Measurements from ENCODE around the gene ANKRD11. TPM values are rescaled to one million over a fixed set of nuclear protein-coding genes. Genes with fewer than 3 reads are reported as not detected.

The ANKRD11 gene
- total and polyA plus RNA-seq, 7 experiments from 2014 or later: 8.7 to 254 (median 239) TPM

GRCh38 chr16:89317101-89317671 is 173.2 kb downstream of the ANKRD11 start:
- Mint-ChIP-seq H3K4me3 (peak overlapping the region; percentile 77 to 91 (median 88)), H3K27ac (peak overlapping the region; percentile 79 to 99 (median 97)), H3K36me3 (peaks cover 0 to 23% (median 0%) of the 10 kb centered on the region in 5 donors), H3K27me3 (no peaks in the 10 kb centered on the region), H3K9me3 (no peaks in the 10 kb centered on the region), H3K4me1 (peaks cover 85 to 97% (median 90%) of the 10 kb centered on the region in 7 donors)
- DNase-seq (no peak), ATAC-seq (no peak)
- peaks cover 0 to 12% (median 0%) of the 10 kb centered on the region in 3 experiments for H3K36me3 ChIP-seq (ENCODE audit: control insufficient read depth in 2 of 3, insufficient read depth in 3 of 3, low read length in 3 of 3)
- H3K4me1 ChIP-seq (ENCODE audit: control insufficient read depth in 2 of 2, insufficient read depth in 2 of 2, low read length in 2 of 2): peaks cover 85 to 93% of the 10 kb centered on the region in 2 donors
- ChIA-PET POLR2A (interaction anchor here (0.9 to 3.0 kb wide), 4 partner anchors 9 to 244 kb away, joined by 3 to 7 read pairs (median 6); partner anchors contain the start of gene ZNF778), CTCF (interaction anchor here (1.0 kb wide), 1 partner anchor 241 kb away, joined by 3 read pairs; no protein-coding TSS in a partner anchor)
- intact Hi-C loops (cut with micrococcal nuclease): loop anchor here (2.0 to 5.0 kb wide), 6 partner anchors 44 to 555 kb away; partner anchors contain the start of genes ANKRD11 (in 1 of the 2), RPL13 (in 1 of the 2) and TCF25 (in 1 of the 2)
- H3K9me3 ChIP-seq (ENCODE audit: control insufficient read depth in 2 of 3, low read length in 3 of 3): no peaks in the 10 kb centered on the region
- peak overlapping the region; percentile 72 for H3K27ac ChIP-seq (ENCODE audit: low read depth, low read length)
- peak overlapping the region; percentile 5 for H3K4me3 ChIP-seq (ENCODE audit: low read length)
- no peaks in the 10 kb centered on the region for H3K27me3 ChIP-seq (ENCODE audit: control insufficient read depth in 2 of 2, insufficient read depth in 2 of 2, low read length in 2 of 2)

GRCh38 chr16:89316701-89317100 is 173.7 kb downstream of the ANKRD11 start:
- DNase-seq (no peak), ATAC-seq (no peak)
- no peaks in the 10 kb centered on the region for H3K27me3 Mint-ChIP-seq
- intact Hi-C loops (cut with micrococcal nuclease): loop anchor here (1.0 to 5.0 kb wide), 9 partner anchors 14 to 556 kb away; partner anchors contain the start of genes ANKRD11 (in 1 of the 2), RPL13 (in 1 of the 2) and TCF25 (in 1 of the 2)
- POLR2A ChIA-PET: interaction anchor here (0.7 to 3.0 kb wide), 8 partner anchors 9 to 445 kb away, joined by 3 to 14 read pairs (median 4); partner anchors contain the start of genes ANKRD11 and ZNF778
- peaks cover 81 to 88% of the 10 kb centered on the region in 2 donors for H3K4me1 ChIP-seq (ENCODE audit: control insufficient read depth in 2 of 2, insufficient read depth in 2 of 2, low read length in 2 of 2)
- no peaks in the 10 kb centered on the region for H3K9me3 Mint-ChIP-seq
- H3K27ac Mint-ChIP-seq: peak overlapping the region; percentile 89 to 99 (median 97)
- no peaks in the 10 kb centered on the region for H3K27me3 ChIP-seq (ENCODE audit: control insufficient read depth in 2 of 2, insufficient read depth in 2 of 2, low read length in 2 of 2)
- peak overlapping the region; percentile 72 for H3K27ac ChIP-seq (ENCODE audit: low read depth, low read length)
- H3K4me3 Mint-ChIP-seq: peak overlapping the region; percentile 77 to 91 (median 88)
- H3K9me3 ChIP-seq (ENCODE audit: control insufficient read depth in 2 of 3, low read length in 3 of 3): no peaks in the 10 kb centered on the region
- peaks cover 0 to 19% (median 0%) of the 10 kb centered on the region in 5 donors for H3K36me3 Mint-ChIP-seq
- peak overlapping the region; percentile 5 for H3K4me3 ChIP-seq (ENCODE audit: low read length)
- H3K36me3 ChIP-seq (ENCODE audit: control insufficient read depth in 2 of 3, insufficient read depth in 3 of 3, low read length in 3 of 3): peaks cover 0 to 13% (median 0%) of the 10 kb centered on the region in 3 experiments
- H3K4me1 Mint-ChIP-seq: peaks cover 80 to 97% (median 85%) of the 10 kb centered on the region in 7 donors
- CTCF ChIA-PET: interaction anchor here (0.6 to 1.7 kb wide), 3 partner anchors 16 to 241 kb away, joined by 3 to 7 read pairs (median 3); no protein-coding TSS in a partner anchor

- Histone ChIP-seq H3K9me3 (ENCODE audit: control insufficient read depth in 2 of 3, low read length in 3 of 3) (no peaks in the 10 kb centered on the region), H3K4me3 (ENCODE audit: low read length) (peak overlapping the region; percentile 48), H3K4me1 (ENCODE audit: control insufficient read depth in 2 of 2, insufficient read depth in 2 of 2, low read length in 2 of 2) (peaks cover 76 to 82% of the 10 kb centered on the region in 2 donors), H3K36me3 (ENCODE audit: control insufficient read depth in 2 of 3, insufficient read depth in 3 of 3, low read length in 3 of 3) (peaks cover 0 to 13% (median 0%) of the 10 kb centered on the region in 3 experiments), H3K27ac (ENCODE audit: low read depth, low read length) (peak overlapping the region; percentile 72), H3K27me3 (ENCODE audit: control insufficient read depth in 2 of 2, insufficient read depth in 2 of 2, low read length in 2 of 2) (no peaks in the 10 kb centered on the region)
- peaks cover 0 to 22% (median 4%) of the 10 kb centered on the region in 5 donors for H3K36me3 Mint-ChIP-seq
- intact Hi-C loops (cut with micrococcal nuclease): loop anchor here (1.0 to 5.0 kb wide), 11 partner anchors 14 to 556 kb away; partner anchors contain the start of genes ANKRD11 (in 1 of the 2), RPL13 (in 1 of the 2), SPG7 (in 1 of the 2) and TCF25 (in 1 of the 2)
- H3K27me3 Mint-ChIP-seq: no peaks in the 10 kb centered on the region
- H3K9me3 Mint-ChIP-seq: no peaks in the 10 kb centered on the region
- peak overlapping the region; percentile 89 to 99 (median 97) for H3K27ac Mint-ChIP-seq
- POLR2A ChIA-PET: interaction anchor here (0.7 to 4.4 kb wide), 14 partner anchors 8 to 446 kb away, joined by 3 to 34 read pairs (median 6); partner anchors contain the start of genes ANKRD11, SPG7 and ZNF778
- H3K4me1 Mint-ChIP-seq: peaks cover 80 to 98% (median 84%) of the 10 kb centered on the region in 7 donors
- CTCF ChIA-PET: interaction anchor here (0.6 to 1.7 kb wide), 7 partner anchors 14 to 242 kb away, joined by 3 to 7 read pairs (median 4); partner anchors contain the start of gene SPG7
- peak; percentile 41 to 85 (median 75) for DNase-seq
- ATAC-seq: peak; percentile 91
- H3K4me3 Mint-ChIP-seq: peak overlapping the region; percentile 77 to 91 (median 88)
Observed at GRCh38 chr16:89315791-89316581, 174.4 kb downstream of the ANKRD11 start.

GRCh38 chr16:89315271-89315670 is 175.1 kb downstream of the ANKRD11 start:
- Histone ChIP-seq H3K27me3 (ENCODE audit: control insufficient read depth in 2 of 2, insufficient read depth in 2 of 2, low read length in 2 of 2) (no peaks in the 10 kb centered on the region), H3K27ac (ENCODE audit: low read depth, low read length) (peak overlapping the region; percentile 72), H3K4me3 (ENCODE audit: low read length) (peak overlapping the region; percentile 48), H3K36me3 (ENCODE audit: control insufficient read depth in 2 of 3, insufficient read depth in 3 of 3, low read length in 3 of 3) (peaks cover 0 to 13% (median 0%) of the 10 kb centered on the region in 3 experiments), H3K4me1 (ENCODE audit: control insufficient read depth in 2 of 2, insufficient read depth in 2 of 2, low read length in 2 of 2) (peaks cover 71 to 75% of the 10 kb centered on the region in 2 donors), H3K9me3 (ENCODE audit: control insufficient read depth in 2 of 3, low read length in 3 of 3) (no peaks in the 10 kb centered on the region)
- no peak for DNase-seq
- no peaks in the 10 kb centered on the region for H3K27me3 Mint-ChIP-seq
- ATAC-seq: no peak
- H3K36me3 Mint-ChIP-seq: peaks cover 0 to 22% (median 5%) of the 10 kb centered on the region in 5 donors
- CTCF ChIA-PET: interaction anchor here (1.2 to 1.7 kb wide), 4 partner anchors 15 to 193 kb away, joined by 4 to 7 read pairs (median 4); partner anchors contain the start of gene SPG7
- H3K27ac Mint-ChIP-seq: peak overlapping the region; percentile 89 to 99 (median 97)
- intact Hi-C loops (cut with micrococcal nuclease): loop anchor here in 1 of 2 donors (2.0 to 5.0 kb wide), 5 partner anchors 26 to 557 kb away; partner anchors contain the start of genes RPL13, SPG7 and TCF25
- no peaks in the 10 kb centered on the region for H3K9me3 Mint-ChIP-seq
- peak overlapping the region; percentile 80 to 91 (median 88) for H3K4me3 Mint-ChIP-seq
- POLR2A ChIA-PET: interaction anchor here (1.0 to 4.4 kb wide), 12 partner anchors 11 to 246 kb away, joined by 3 to 34 read pairs (median 6); partner anchors contain the start of genes ANKRD11, SPG7 and ZNF778
- H3K4me1 Mint-ChIP-seq: peaks cover 74 to 98% (median 84%) of the 10 kb centered on the region in 7 donors

GRCh38 chr16:89314854-89315253 is 175.5 kb downstream of the ANKRD11 start:
- H3K4me3 Mint-ChIP-seq: peak overlapping the region; percentile 80 to 91 (median 88)
- Histone ChIP-seq H3K9me3 (ENCODE audit: control insufficient read depth in 2 of 3, low read length in 3 of 3) (no peaks in the 10 kb centered on the region), H3K36me3 (ENCODE audit: control insufficient read depth in 2 of 3, insufficient read depth in 3 of 3, low read length in 3 of 3) (peaks cover 0 to 14% (median 0%) of the 10 kb centered on the region in 3 experiments), H3K4me1 (ENCODE audit: control insufficient read depth in 2 of 2, insufficient read depth in 2 of 2, low read length in 2 of 2) (peaks cover 70 to 72% of the 10 kb centered on the region in 2 donors), H3K27me3 (ENCODE audit: control insufficient read depth in 2 of 2, insufficient read depth in 2 of 2, low read length in 2 of 2) (no peaks in the 10 kb centered on the region), H3K27ac (ENCODE audit: low read depth, low read length) (peak overlapping the region; percentile 72), H3K4me3 (ENCODE audit: low read length) (peak overlapping the region; percentile 48)
- no peaks in the 10 kb centered on the region for H3K27me3 Mint-ChIP-seq
- intact Hi-C loops (cut with micrococcal nuclease): loop anchor here in 1 of 2 donors (2.0 to 5.0 kb wide), 5 partner anchors 26 to 557 kb away; partner anchors contain the start of genes RPL13, SPG7 and TCF25
- ChIA-PET CTCF (interaction anchor here (1.3 to 2.4 kb wide), 4 partner anchors 15 to 22 kb away, joined by 3 to 9 read pairs (median 4); no protein-coding TSS in a partner anchor), POLR2A (interaction anchor here (0.8 to 4.4 kb wide), 15 partner anchors 11 to 247 kb away, joined by 3 to 34 read pairs (median 5); partner anchors contain the start of genes ANKRD11 and SPG7)
- DNase-seq (no peak), ATAC-seq (no peak)
- H3K27ac Mint-ChIP-seq: peak overlapping the region; percentile 89 to 99 (median 97)
- H3K9me3 Mint-ChIP-seq: no peaks in the 10 kb centered on the region
- peaks cover 71 to 98% (median 85%) of the 10 kb centered on the region in 7 donors for H3K4me1 Mint-ChIP-seq
- H3K36me3 Mint-ChIP-seq: peaks cover 0 to 22% (median 5%) of the 10 kb centered on the region in 5 donors

All from naive thymus-derived CD4-positive, alpha-beta T cell (primary cell).